H9 (cell line): Measurements from ENCODE around the gene PDE7B. TPM values are rescaled to one million over a fixed set of nuclear protein-coding genes. Genes with fewer than 3 reads are reported as not detected.

Source experiments
- DNase-seq: peaks from one replicate; pipeline ENCODE4 v3.0.0-alpha.2; 2017
- H2AFZ ChIP-seq: one replicate; pipeline ENCODE4 v1.6.1; 2013; ENCODE audit warnings: mild to moderate bottlenecking, low read length, control low read depth, moderate library complexity
- H2AK5ac ChIP-seq: 2 replicates; pipeline ENCODE4 v1.6.1; 2013; ENCODE audit warnings: low read length, control low read depth, mixed read lengths; ENCODE audit not compliant: insufficient read length
- H2BK120ac ChIP-seq: one replicate; pipeline ENCODE4 v1.6.1; 2013; ENCODE audit warnings: low read depth, mild to moderate bottlenecking, low read length, control low read depth, inconsistent platforms; ENCODE audit not compliant: poor library complexity, severe bottlenecking
- H2BK12ac ChIP-seq: 2 replicates; pipeline ENCODE4 v1.6.1; 2013; ENCODE audit warnings: low read length, control low read depth, mixed read lengths, low read depth; ENCODE audit not compliant: insufficient read length
- H2BK15ac ChIP-seq: 2 replicates; pipeline ENCODE4 v1.6.1; 2013; ENCODE audit warnings: low read depth, low read length, control low read depth
- H2BK20ac ChIP-seq: one replicate; pipeline ENCODE4 v1.6.1; 2013; ENCODE audit warnings: low read depth, mild to moderate bottlenecking, low read length, control low read depth, inconsistent platforms; ENCODE audit not compliant: poor library complexity, severe bottlenecking
- H2BK5ac ChIP-seq: 2 replicates; pipeline ENCODE4 v1.6.1; 2013; ENCODE audit warnings: low read length, control low read depth, mixed read lengths; ENCODE audit not compliant: insufficient read length
- H3K14ac ChIP-seq: 2 replicates; pipeline ENCODE4 v1.6.1; 2013; ENCODE audit warnings: low read length, control low read depth; ENCODE audit not compliant: insufficient read depth
- H3K18ac ChIP-seq: 2 replicates; pipeline ENCODE4 v1.6.1; 2013; ENCODE audit warnings: low read depth, mild to moderate bottlenecking, mixed read lengths, low read length, control low read depth; ENCODE audit not compliant: insufficient read length
- H3K23ac ChIP-seq: 2 replicates; pipeline ENCODE4 v1.6.1; 2013; ENCODE audit warnings: low read length, control low read depth, mixed read lengths, low read depth; ENCODE audit not compliant: insufficient read length
- H3K23me2 ChIP-seq: 2 replicates; pipeline ENCODE4 v1.6.1; 2013; ENCODE audit warnings: low read depth, mild to moderate bottlenecking, mixed read lengths, low read length, control low read depth; ENCODE audit not compliant: insufficient read length, poor library complexity, severe bottlenecking
- H3K27ac ChIP-seq: 2 replicates; pipeline ENCODE4 v1.5.1; 2013; ENCODE audit warnings: low read length, control low read depth, mixed read lengths, low read depth; ENCODE audit not compliant: insufficient read length
- H3K27me3 ChIP-seq: 2 replicates; pipeline ENCODE4 v1.6.1; 2013; ENCODE audit warnings: low read length, control low read depth, inconsistent platforms; ENCODE audit not compliant: insufficient read depth
- H3K4ac ChIP-seq: 2 replicates; pipeline ENCODE4 v1.6.1; 2013; ENCODE audit warnings: low read depth, mild to moderate bottlenecking, control low read depth, inconsistent platforms, low read length, moderate library complexity
- H3K4me1 ChIP-seq: 2 replicates; pipeline ENCODE4 v1.6.1; 2013; ENCODE audit warnings: low read length, control low read depth, inconsistent platforms; ENCODE audit not compliant: insufficient read depth
- H3K4me2 ChIP-seq: 2 replicates; pipeline ENCODE4 v1.6.1; 2013; ENCODE audit warnings: low read length, control low read depth, mixed read lengths; ENCODE audit not compliant: insufficient read length, insufficient read depth
- H3K56ac ChIP-seq: 2 replicates; pipeline ENCODE4 v1.6.1; 2013; ENCODE audit warnings: low read depth, mild to moderate bottlenecking, mixed read lengths, low read length, control low read depth; ENCODE audit not compliant: insufficient read length
- H3K79me1 ChIP-seq: 2 replicates; pipeline ENCODE4 v1.6.1; 2013; ENCODE audit warnings: low read depth, mild to moderate bottlenecking, moderate library complexity, low read length, control low read depth, inconsistent platforms; ENCODE audit not compliant: insufficient read depth, poor library complexity, severe bottlenecking
- H3K79me2 ChIP-seq: 2 replicates; pipeline ENCODE4 v1.6.1; 2013; ENCODE audit warnings: low read length, control low read depth, inconsistent platforms; ENCODE audit not compliant: insufficient read depth
- H3K9ac ChIP-seq: 2 replicates; pipeline ENCODE4 v1.6.1; 2013; ENCODE audit warnings: low read length, control low read depth, mixed read lengths; ENCODE audit not compliant: insufficient read length; ENCODE audit errors: extremely low read depth
- H3K9me3 ChIP-seq: one replicate; pipeline ENCODE4 v1.6.1; 2013; ENCODE audit warnings: low read depth, low read length, inconsistent platforms; ENCODE audit not compliant: control insufficient read depth
- H3T11ph ChIP-seq: one replicate; pipeline ENCODE4 v1.6.1; 2013; ENCODE audit warnings: mild to moderate bottlenecking, low read length, control low read depth, inconsistent platforms
- H4K20me1 ChIP-seq: one replicate; pipeline ENCODE4 v1.6.1; 2013; ENCODE audit not compliant: control insufficient read depth, insufficient read length, insufficient read depth
- H4K5ac ChIP-seq: 2 replicates; pipeline ENCODE4 v1.6.1; 2013; ENCODE audit warnings: low read depth, mild to moderate bottlenecking, mixed read lengths, low read length, control low read depth; ENCODE audit not compliant: insufficient read length
- H4K8ac ChIP-seq: replicated peaks from 2 replicates; pipeline ENCODE4 v1.6.1; 2013; ENCODE audit warnings: low read length, control low read depth, mixed read lengths, low read depth; ENCODE audit not compliant: insufficient read length
- H4K91ac ChIP-seq: 2 replicates; pipeline ENCODE4 v1.6.1; 2013; ENCODE audit warnings: low read depth, mild to moderate bottlenecking, moderate library complexity, mixed read lengths, low read length, control low read depth; ENCODE audit not compliant: insufficient read length
- H3K27ac Mint-ChIP-seq, 3 experiments: 2 replicates in 2 of 3; 3 replicates in 1 of 3; pipeline ENCODE4 v1.8.0; 2020 to 2021; ENCODE audit warnings: mixed read lengths in 3 of 3, mild to moderate bottlenecking in 1 of 3, moderate library complexity in 1 of 3
- H3K27me3 Mint-ChIP-seq: 2 replicates; pipeline ENCODE4 v1.8.0; 2021; ENCODE audit warnings: low read depth, mild to moderate bottlenecking, moderate library complexity, mixed read lengths
- H3K36me3 Mint-ChIP-seq, 3 experiments: 2 replicates in 2 of 3; 3 replicates in 1 of 3; pipeline ENCODE4 v1.8.0; 2020 to 2021; ENCODE audit warnings: low read depth in 3 of 3, mixed read lengths in 3 of 3; ENCODE audit not compliant: insufficient read depth in 1 of 3
- H3K4me1 Mint-ChIP-seq, 2 experiments: 2 replicates each; pipeline ENCODE4 v1.8.0; 2020; ENCODE audit warnings: mixed read lengths in 2 of 2
- H3K4me3 Mint-ChIP-seq, 2 experiments: 2 replicates in 1 of 2; 3 replicates in 1 of 2; pipeline ENCODE4 v1.8.0; 2020 to 2021; ENCODE audit warnings: mild to moderate bottlenecking in 2 of 2, mixed read lengths in 2 of 2, moderate library complexity in 1 of 2
- H3K9me3 Mint-ChIP-seq, 2 experiments: 2 replicates in 1 of 2; 3 replicates in 1 of 2; pipeline ENCODE4 v1.8.0; 2020; ENCODE audit warnings: mild to moderate bottlenecking in 2 of 2, mixed read lengths in 2 of 2, moderate library complexity in 1 of 2
- WGBS: extraction: QIAGEN DNeasy Blood & Tissue Kit; methylation state at CpG from one replicate; pipeline ENCODE4 v1.1.7; 2013; ENCODE audit warnings: missing lambda C conversion rate, low lambda C conversion rate, mixed read lengths; ENCODE audit not compliant: insufficient read length; ENCODE audit errors: extremely low coverage; 5-methylcytosine and 5-hydroxymethylcytosine counted together
- total RNA-seq: library from RNA; stranded (reverse); gene quantifications from 2 replicates; pipeline ENCODE4 v1.2.1, GENCODE V29; 2021
- TF ChIP-seq, protein P1 (sequence below): fragments of 200-600 bp; sonication (generic); conservative IDR thresholded peaks from 3 replicates; pipeline ENCODE4 v1.8.0; 2021; ENCODE audit warnings: antibody characterized with exemption, mild to moderate bottlenecking

The PDE7B gene
- total RNA-seq, 1 experiment from 2014 or later, result not detected

- no peak overlapping the region for H3T11ph ChIP-seq
- H3K79me1 ChIP-seq, result no peaks in the 10 kb centered on the region
- H2AFZ ChIP-seq, result no peak overlapping the region
- H3K27me3 ChIP-seq, result no peaks in the 10 kb centered on the region
- H3K9me3 ChIP-seq, result no peaks in the 10 kb centered on the region
- no peak overlapping the region for H4K8ac ChIP-seq
- H3K56ac ChIP-seq, result no peak overlapping the region
- H3K4ac ChIP-seq, result no peak overlapping the region
- no peak overlapping the region for H2BK12ac ChIP-seq
- H3K27ac Mint-ChIP-seq, result no peak overlapping the region
- H2AK5ac ChIP-seq, result no peak overlapping the region
- H3K4me3 Mint-ChIP-seq, result no peak overlapping the region
- peaks cover 5% of the 10 kb centered on the region in 2 experiments; a peak in 2 of 4 replicates for H3K4me1 Mint-ChIP-seq
- H4K5ac ChIP-seq, result no peak overlapping the region
- no peaks in the 10 kb centered on the region for H4K20me1 ChIP-seq
- no peak overlapping the region for H2BK5ac ChIP-seq
- no peaks in the 10 kb centered on the region for H3K36me3 Mint-ChIP-seq
- no CpG with 5 or more reads among the region's 6 CpGs for WGBS
- H4K91ac ChIP-seq, result no peak overlapping the region
- no peak overlapping the region for H3K14ac ChIP-seq
- H3K9me3 Mint-ChIP-seq, result no peaks in the 10 kb centered on the region
- no peak overlapping the region for H3K18ac ChIP-seq
- no peak for DNase-seq
- no peak overlapping the region for H3K27ac ChIP-seq
- H3K23ac ChIP-seq, result no peak overlapping the region
- H3K4me1 ChIP-seq, result no peaks in the 10 kb centered on the region; the same call in 1 of the 2 replicates
- H3K27me3 Mint-ChIP-seq, result no peaks in the 10 kb centered on the region
- no peaks in the 10 kb centered on the region for H3K23me2 ChIP-seq
- H3K9ac ChIP-seq, result no peak overlapping the region
- H2BK20ac ChIP-seq, result no peak overlapping the region
- H2BK120ac ChIP-seq, result no peak overlapping the region
- H2BK15ac ChIP-seq, result no peak overlapping the region
- H3K79me2 ChIP-seq, result no peaks in the 10 kb centered on the region
- no peak overlapping the region for H3K4me2 ChIP-seq
- TF ChIP-seq, protein P1, sequence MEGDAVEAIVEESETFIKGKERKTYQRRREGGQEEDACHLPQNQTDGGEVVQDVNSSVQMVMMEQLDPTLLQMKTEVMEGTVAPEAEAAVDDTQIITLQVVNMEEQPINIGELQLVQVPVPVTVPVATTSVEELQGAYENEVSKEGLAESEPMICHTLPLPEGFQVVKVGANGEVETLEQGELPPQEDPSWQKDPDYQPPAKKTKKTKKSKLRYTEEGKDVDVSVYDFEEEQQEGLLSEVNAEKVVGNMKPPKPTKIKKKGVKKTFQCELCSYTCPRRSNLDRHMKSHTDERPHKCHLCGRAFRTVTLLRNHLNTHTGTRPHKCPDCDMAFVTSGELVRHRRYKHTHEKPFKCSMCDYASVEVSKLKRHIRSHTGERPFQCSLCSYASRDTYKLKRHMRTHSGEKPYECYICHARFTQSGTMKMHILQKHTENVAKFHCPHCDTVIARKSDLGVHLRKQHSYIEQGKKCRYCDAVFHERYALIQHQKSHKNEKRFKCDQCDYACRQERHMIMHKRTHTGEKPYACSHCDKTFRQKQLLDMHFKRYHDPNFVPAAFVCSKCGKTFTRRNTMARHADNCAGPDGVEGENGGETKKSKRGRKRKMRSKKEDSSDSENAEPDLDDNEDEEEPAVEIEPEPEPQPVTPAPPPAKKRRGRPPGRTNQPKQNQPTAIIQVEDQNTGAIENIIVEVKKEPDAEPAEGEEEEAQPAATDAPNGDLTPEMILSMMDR, result no peak
Observed at GRCh38 chr6:135842618-135843392, 8.7 kb upstream of the PDE7B start.
